ENCODE data around the gene TMEM30A. TPM values are rescaled to one million over a fixed set of nuclear protein-coding genes. Genes with fewer than 3 reads are reported as not detected.

The TMEM30A gene
- polyA plus RNA-seq, 4 donors, result 130 to 157 (median 147) TPM

DNA sequence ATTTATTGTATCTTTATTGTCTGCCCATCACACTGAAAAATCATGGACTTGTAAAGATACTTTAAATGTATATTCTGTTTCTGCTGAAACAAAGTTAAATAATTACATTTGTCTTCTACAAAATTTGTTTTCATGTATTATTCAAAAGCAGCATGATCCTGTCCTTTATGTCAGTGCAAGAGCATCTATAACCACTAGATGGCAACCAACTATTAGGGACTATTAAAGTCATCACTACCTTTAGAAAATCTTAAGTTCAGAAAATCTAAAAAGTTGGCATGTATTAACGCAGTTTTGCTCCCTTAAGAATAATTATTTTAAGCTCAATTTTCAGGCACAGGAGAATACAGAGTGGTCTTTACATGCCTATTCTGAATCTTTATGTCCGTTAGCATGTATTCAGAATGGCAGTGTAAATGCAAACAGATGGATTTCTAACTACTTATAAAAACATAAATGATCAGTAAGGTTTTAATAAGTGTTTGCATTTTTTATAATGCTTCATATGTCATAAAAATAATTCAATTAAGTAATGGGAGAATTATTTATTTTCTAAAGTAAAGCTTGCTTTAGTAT, 17.8 kb downstream of the TMEM30A start:
- DNase-seq (ENCODE audit: low read depth in 4 of 4, low spot score in 3 of 4), result peak in 1 of 4 donors; percentile 26

DNA sequence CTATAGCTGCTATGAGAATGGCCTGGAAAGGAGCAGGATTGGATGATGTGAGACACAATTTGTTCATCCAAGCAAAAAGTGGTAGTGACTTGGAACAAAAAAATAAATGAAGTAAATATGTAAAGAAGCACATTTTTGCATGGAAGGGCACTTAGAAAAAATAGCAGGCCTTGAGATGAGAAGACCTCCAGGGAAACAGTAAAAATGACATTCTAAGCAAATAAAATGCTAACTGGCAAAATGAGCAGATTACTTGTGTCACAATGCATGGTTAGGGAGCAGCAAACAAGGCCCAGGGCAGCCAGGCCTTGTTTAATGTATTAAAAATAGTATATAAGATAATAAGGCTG, 21.2 kb downstream of the TMEM30A start:
- no peak for DNase-seq (ENCODE audit: low read depth in 4 of 4, low spot score in 3 of 4)

DNA sequence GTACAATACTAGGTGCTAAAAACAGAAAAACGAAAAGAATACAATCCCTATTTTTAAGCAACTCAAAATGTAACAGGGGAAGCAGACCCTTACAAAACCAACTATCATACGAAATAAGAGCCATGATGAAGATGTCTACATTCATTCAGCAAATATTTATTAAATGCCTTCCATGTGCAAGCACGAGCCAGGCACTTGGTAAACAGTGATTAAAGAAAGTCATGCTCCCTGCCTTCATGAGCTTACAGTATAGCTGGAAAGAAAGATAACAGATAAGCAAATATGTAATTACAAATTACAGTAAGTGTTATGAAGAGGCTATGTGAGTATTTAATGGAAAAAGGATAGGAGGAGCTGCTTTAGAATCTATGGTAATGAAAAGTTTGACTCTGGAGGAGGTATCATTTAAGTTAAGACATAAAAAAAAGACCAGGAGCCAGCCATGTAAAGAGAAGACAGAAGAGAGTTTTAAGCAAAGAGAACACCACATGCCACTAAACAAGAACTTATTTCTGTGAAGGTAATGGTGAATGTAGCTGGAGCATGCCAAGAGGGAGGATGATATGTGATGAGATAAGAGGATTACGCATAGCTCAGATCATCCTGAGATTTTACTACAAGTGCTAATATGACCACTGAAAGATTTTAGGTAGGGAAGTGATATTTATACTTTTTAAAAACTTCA, 21.7 kb downstream of the TMEM30A start:
- DNase-seq (ENCODE audit: low read depth in 4 of 4, low spot score in 3 of 4), result no peak

DNA sequence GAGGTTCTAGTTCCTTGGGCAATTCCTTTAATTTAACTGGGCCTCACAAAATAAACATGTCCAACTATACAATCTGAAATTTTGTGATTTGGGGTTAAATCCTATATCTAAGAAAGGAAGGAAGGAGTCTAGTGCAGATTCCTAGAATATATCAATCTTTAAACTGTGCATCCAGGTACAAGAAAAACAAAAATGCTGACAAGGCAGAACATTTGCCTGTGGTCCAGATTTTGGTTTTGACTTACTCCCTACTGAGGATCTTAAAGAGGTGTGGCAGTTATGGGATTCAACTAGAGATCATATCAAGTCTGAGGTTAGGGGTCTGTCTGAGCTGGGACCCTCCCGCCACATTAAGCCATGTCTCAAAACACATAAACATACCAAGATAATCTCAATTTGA, 23.3 kb downstream of the TMEM30A start:
- DNase-seq (ENCODE audit: low read depth in 4 of 4, low spot score in 3 of 4), result no peak

DNA sequence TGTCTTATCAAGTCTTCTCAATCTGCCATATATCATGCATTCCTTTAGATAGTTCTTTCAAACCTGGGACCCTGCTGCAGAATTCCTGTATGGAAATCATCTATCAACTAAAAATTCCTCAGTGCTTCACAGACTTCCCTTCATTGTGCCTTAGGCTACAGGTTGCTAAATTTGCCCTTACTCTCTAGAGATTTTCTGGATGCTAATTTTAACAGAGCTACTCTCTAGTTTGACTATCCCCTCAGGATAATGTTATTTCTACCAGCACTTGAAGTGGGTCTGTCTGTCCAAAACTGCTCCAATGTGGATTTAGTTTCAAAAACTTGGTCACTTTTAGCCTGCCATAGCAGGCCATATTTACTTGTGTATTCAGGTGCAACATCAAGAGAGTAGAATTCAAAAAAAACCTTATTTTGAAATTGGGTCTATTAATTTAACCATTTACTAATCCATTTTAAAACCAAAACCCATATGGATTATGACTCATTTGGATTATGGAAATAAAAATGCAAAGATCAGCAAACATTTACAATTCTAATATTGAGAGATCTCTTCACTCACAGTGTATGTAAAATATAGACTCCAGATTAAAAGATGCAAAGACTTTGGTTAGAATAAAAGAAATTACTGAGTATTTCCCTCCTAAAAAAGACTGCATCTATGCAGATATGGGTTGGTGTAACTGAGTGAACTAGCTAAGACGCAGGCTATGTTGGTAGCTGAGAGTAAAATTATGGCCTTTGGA, 27.1 kb downstream of the TMEM30A start:
- DNase-seq (ENCODE audit: low read depth in 4 of 4, low spot score in 3 of 4), result no peak

DNA sequence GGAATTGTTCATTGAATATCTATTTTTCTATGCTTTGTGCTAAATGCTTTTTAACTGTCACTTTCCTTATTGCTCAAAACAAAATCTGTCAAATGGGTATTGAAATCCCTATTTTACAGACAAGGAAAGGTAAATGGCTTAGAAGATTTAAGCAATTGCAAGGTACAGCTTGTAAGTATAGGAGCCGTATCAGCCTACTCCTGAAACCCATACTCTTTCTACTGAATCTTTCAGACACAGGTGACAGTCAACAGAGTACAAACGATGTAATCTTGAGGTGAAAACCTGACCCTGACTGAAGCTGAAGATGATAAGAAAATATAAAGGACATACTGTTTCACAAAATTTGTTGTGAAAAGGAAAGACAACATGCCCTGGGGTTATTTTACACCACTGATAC, 34.0 kb downstream of the TMEM30A start:
- no peak for DNase-seq (ENCODE audit: low read depth in 4 of 4, low spot score in 3 of 4)

DNA sequence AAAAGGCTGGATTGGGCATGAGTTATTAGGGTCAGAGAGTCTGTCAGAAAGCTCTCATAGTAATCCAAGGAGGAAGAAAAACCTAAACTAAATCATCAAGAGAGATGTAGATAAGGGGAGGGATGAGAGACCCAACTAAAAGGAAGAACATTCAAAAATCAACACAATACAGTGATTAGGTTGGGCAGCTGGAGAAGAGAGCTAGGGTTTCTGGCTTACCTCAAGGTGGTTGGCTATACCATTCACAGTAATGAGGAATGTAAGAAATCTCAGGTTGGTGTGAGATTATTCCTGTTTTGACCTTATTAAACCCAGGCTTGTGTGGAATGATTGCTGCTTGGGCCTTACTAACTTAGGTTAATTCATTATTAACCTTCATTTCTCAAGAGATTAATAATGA, 34.8 kb downstream of the TMEM30A start:
- no peak for DNase-seq (ENCODE audit: low read depth in 4 of 4, low spot score in 3 of 4)

DNA sequence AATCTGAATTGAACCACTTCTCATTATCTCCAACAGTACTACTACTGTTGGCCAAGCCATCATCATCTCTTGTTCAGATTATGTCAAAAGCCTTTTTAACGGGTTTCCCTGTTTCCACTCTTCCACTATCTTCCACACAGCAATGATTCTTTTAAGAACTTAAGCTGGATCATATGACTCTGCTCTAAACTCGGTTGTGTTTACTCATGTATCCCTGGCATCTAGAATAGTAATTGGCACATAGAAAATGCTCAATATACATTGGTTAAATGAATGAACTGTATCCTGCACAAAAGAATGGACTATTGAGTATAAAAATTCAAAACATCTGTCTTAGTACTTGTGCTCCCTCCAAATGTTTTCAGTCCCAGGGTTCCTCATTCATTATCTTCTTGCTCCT, 38.2 kb downstream of the TMEM30A start:
- no peak for DNase-seq (ENCODE audit: low read depth in 4 of 4, low spot score in 3 of 4)

DNA sequence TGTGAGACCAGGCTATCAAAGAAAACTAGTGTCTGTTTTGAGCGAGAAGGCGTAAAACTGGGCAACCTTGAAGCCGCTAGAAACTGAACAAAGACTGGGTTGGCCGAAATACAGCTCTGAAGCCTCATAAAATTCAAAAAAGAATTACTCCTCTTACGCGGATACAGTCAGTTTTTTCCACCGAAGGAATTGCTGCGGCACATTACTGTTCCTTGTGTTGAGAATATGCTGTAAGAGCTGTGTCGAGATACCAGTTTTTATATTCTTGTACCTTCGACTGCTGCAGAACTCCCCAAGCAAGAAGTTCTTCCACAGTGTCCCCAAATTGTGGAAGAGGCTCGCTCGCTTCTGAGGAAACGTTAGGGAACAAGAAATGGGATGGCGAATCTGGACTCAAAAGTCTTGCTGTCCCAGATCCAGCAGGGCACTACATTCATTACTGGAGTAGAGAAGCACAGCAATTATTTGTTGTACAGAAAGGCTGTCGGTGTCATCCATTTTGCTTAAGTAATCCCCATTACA, 40.5 kb downstream of the TMEM30A start:
- no peak for DNase-seq (ENCODE audit: low read depth in 4 of 4, low spot score in 3 of 4)

DNA sequence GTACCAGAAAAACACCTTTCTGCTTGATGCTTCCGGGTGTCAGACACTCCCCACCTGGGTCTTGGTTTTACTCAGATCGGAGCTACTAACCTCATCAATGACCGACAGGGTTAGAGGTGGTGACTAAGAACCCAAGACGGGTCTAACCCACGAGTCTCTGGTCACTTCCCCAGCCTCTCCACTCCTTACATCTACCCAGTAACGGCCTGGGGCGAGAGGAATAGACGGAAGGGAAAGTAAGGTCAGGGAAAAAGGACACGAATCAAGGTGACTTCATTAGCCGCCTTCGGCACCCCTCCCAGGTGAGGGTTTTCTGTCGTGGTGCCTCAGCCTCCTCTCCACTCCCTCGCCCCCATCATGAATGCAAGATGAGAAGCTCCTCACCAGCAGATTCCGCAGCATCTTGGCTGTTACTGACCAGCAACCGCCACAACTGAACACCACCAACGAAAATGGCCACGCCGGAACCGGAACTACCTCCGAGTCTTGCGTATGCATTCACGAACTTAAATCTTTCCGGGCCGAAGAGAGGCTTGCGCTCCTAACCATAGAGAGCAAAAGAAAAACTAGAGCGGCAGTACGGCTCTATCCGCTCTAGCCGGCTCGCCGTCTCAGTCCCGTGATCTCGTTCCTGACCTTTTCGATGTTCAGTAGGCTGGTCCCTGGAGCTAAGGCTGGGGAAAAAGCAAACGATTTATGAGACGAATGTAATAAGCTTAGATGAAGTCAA, 41.1 kb downstream of the TMEM30A start, which contains the start of gene COX7A2:
TSS of gene COX7A2 (minus strand) at position 469 of the 730 bp plus-strand sequence. CDS start at position 402, 67 bp downstream.
- DNase-seq (ENCODE audit: low read depth in 4 of 4, low spot score in 3 of 4), result peak; percentile 89 to 94 (median 92)

DNA sequence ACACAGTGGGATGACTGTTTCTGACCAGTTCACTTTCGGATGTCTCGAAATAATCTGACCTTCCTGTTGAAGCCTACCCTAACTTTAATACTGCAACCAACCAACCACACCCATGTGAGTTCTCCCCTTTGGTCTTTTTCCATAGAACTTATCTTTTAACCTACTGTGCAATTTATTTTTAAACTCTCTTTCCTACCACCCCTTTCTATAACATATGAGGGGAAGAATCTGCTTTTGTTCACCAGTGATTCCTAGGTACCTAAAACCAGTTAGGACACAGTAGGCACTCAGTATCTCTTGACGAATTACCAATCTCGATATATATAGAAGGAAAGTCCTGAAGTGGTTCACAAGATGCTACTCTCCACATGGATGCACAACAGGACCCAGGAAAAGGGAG, 48.0 kb downstream of the TMEM30A start:
- no peak for DNase-seq (ENCODE audit: low read depth in 4 of 4, low spot score in 3 of 4)

DNA sequence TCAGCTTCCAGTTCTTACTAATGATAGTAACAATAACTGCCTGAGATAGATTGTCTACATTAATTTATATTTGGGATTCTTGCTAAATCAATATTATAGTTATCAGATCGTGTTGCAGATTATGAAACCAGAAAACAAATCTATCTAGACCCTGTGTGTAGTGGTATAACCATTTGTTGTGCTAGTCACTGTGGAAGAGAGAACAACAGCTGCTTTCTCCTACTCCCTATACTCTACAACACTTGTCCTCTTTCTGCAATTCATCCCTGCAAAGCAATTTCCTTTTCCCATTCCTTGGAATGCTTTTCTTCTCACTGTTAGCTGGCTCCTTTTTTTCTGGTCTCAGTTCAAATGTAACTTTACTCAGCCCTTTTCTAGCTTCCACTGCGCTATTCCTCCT, 49.3 kb downstream of the TMEM30A start:
- no peak for DNase-seq (ENCODE audit: low read depth in 4 of 4, low spot score in 3 of 4)

DNA sequence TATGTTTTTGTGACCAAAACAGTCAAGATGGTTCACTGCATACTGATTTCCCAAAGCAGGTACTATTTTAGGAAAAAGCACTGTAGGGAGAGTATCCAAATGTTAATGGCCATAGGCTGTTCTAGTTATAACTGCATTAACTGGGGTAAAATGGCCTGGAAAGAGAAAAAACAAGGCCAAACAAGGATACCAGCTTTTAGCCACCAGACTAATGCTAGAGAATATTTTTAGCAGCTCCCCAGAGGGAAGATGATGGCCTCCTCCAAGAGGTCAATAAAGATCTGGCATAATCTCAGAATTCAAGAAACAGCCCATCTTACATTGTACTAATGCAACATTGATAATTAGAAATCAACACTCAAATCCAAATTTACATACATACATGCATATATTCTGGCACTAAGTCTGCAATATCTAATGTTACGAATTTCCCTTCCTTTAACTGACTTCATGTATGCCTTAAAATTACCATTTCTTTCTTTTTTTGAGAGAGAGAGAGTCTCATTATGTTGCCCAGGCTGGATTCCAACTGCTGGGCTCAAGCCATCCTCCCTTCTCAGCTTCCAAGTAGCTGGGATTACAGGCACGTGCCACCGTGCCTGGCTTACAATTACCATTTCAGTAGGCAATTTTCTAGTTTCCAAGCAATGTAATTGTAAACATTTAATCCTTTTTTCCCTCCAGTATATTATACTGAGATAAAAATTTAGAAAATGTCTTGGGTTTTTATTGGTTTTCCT, 50.3 kb downstream of the TMEM30A start:
- no peak for DNase-seq (ENCODE audit: low read depth in 4 of 4, low spot score in 3 of 4)

DNA sequence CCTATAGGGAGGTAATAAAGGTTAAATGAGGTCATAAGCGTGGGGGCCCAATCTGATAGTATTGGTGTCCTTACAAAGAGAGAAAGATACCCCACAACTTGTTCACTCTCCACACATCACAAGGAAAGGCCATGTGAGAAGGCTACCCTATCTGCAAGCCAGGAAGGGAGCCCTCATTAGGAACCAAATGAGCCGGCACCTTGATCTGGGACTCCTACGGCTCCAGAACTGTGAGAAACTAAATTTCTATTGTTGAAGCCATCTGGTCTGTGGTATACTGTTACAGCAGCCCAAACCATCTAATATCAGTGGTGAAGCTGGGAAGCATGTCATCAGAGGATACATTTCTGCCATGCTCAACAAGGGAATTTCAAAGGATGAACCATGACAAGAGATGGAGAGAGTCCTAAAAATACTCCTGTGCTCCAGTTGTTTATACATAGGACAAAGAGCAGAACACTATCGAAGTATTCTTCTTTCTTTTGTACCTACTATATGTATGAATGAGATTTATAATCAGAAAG, 51.4 kb downstream of the TMEM30A start:
- DNase-seq (ENCODE audit: low read depth in 4 of 4, low spot score in 3 of 4), result no peak

DNA sequence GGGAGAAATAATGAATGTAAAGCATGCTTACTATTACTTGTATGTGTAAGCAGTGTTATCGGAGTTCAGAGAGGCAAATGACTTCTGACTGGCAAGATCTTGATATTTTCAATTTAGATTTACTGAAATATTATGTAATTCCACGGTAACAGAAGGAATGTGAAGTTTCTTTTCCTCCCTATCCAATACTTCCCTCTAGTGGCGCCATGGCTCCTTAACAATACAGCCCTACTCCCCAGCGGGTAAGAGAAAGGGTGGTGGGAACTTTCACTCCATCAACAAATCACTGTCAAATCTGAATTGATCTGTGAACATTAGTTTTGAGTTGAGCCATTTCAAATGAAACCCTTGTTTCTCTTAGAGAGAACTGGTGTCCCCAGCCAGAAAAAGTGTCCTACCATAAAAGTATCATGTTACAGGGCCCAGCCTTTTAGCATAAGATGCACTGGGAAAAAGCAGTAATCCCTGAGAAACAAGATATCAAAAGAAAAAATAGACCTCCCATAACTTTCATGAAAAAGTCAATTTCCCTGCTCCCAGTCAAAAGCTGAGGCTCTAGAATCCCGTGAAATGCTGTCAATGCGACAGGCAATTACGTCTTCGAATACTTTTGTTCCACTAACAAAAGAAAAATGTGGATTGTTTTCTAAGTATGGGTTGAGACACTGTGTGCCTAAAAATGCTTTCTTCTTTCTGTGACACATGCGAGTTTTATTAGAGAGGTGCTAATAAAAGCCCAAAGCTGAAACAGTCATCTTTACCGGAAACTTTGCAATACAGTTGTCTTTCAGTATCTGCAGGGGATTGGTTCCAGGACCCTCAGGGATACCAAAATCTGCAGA, 53.9 kb downstream of the TMEM30A start:
- no peak for DNase-seq (ENCODE audit: low read depth in 4 of 4, low spot score in 3 of 4)

DNA sequence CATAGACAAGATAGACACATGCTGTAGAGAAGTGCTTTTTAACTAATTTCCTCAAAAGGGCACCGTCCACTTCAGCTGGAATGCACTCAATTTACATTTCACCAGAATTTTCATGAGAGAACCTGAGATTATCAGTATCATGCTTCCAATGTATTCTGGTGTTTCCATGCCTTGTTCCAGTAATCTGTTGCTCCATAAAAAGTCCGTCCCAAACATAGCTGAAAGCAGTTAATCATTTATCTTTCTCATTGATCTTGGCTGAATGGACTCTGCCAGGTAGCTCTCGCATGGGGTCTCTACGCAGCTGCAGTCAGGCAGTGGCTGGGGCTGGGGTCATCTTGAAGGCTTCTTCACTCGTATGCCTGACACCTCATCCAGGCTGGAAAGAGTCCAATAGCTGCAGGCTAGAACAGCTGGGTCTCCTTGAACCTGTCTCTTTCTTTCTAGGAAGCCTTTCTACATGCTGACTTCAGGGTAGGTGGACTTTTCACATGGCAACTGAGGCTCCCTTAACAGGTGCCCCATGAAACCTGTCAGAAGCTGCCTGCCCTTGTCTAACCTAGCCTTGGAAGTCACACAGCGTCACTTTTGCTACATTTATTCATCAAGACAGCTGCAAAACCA, 60.2 kb downstream of the TMEM30A start:
- no peak for DNase-seq (ENCODE audit: low read depth in 4 of 4, low spot score in 3 of 4)

DNA sequence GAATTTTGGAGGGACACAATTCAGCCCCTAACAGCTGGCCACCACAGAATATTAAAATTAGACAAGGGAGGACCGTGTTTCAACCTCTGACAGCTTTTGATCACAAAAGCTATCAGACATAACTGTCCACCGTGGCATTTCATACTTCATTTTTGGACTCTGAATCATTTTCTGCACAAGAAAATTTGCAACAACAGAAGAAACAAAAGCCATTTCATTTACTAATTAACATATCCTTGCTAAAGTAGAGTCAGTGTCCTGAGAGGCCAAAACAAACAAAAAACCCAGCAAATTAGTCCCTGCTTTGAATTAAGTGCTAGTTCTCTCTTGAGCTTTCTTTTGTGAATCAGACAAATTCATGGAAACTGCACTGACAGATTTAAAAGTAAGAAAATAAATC, 61.2 kb downstream of the TMEM30A start:
- no peak for DNase-seq (ENCODE audit: low read depth in 4 of 4, low spot score in 3 of 4)

DNA sequence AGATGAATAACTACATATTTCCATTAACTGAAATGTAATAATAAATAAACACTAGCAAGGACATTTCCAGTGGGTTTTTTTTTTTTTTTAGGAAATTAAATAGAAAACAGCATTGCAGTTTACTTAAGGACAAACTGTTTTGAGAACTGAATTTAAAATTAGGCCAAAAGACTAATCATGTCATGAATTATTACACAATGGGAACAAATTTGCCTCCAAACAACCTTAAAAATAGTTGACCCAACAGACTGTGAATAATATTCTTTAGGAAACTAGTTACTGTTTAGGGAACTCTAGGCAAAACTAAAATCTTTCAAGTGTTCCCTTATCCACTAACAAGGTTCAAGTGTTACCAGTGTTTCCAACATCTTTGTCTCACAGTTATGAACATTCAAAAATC, 62.3 kb downstream of the TMEM30A start:
- DNase-seq (ENCODE audit: low read depth in 4 of 4, low spot score in 3 of 4), result no peak

DNA sequence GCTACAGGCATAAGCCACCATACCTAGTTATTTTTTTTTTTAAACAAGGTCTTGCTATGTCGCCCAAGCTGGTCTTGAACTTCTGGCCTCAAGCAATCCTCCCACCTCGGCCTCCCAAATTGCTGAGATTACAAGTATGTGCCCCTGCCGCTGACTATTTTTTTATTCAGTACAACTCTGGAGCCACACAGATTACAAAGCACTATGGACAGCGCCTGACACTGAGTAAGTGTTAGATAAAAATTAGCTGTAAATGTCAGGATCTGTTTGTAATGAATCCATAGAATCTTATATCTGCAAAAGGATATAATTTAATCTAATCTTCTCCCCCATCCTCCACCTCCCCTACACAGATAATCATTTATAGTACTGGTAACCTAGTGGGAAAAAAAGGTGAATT, 63.5 kb downstream of the TMEM30A start:
- no peak for DNase-seq (ENCODE audit: low read depth in 4 of 4, low spot score in 3 of 4)
